A673 (cell line): Measurements from ENCODE around the gene PIGC.

Experiments
- EZH2 ChIP-seq: fragments of 200-600 bp; sonication (generic); IDR thresholded peaks from 2 replicates; pipeline ENCODE4 v1.6.1; 2017; ENCODE audit warnings: borderline replicate concordance, low read depth, mild to moderate bottlenecking, mixed read lengths, antibody characterized with exemption, low read length; ENCODE audit not compliant: poor library complexity, severe bottlenecking
- TF ChIP-seq, protein P1 (sequence below): fragments of 300-800, 200-600 bp; sonication (generic); conservative IDR thresholded peaks from 2 replicates; pipeline ENCODE4 v1.5.1; 2017; ENCODE audit warnings: low read depth, mild to moderate bottlenecking, antibody characterized with exemption, low read length, moderate library complexity, mixed read lengths

DNA sequence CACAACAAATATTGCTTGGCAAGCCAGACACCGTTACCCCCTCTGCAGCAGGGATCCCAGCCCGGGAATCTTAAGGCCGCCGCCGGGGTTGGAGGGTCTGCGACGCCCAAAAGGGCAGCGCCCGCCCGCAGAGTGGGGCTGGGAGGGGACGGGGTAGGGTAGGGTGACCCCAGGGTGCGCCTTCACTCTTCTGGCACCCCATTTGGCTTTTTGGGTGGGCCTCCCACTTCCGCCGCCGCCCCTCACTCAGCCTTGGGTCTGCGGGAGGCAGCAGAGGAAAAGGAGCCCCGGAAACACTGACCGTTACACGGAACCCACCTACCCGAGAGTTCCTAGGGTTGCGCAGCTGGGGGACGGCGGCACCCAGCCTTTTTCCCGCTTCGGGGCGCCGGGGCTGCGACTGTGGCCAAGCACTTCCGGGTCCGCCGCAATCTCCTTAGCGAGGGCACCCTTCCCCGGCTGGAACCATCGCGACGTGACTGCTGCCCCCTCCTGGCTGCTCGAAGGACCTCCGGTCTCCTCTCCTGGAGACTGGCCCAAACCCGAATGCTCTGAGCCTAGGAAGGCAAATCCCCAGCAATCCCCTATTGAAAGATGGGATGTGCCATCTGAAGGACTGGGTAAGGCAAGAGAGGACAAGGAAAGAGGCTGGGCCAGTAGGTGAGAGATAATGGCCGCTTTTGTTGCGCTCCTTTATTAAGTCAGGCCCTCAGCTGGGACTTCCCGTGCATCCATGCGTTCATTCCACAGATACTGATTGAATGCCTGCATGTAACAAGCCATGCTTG lies at the start of gene PIGC:
- TF ChIP-seq, protein P1, sequence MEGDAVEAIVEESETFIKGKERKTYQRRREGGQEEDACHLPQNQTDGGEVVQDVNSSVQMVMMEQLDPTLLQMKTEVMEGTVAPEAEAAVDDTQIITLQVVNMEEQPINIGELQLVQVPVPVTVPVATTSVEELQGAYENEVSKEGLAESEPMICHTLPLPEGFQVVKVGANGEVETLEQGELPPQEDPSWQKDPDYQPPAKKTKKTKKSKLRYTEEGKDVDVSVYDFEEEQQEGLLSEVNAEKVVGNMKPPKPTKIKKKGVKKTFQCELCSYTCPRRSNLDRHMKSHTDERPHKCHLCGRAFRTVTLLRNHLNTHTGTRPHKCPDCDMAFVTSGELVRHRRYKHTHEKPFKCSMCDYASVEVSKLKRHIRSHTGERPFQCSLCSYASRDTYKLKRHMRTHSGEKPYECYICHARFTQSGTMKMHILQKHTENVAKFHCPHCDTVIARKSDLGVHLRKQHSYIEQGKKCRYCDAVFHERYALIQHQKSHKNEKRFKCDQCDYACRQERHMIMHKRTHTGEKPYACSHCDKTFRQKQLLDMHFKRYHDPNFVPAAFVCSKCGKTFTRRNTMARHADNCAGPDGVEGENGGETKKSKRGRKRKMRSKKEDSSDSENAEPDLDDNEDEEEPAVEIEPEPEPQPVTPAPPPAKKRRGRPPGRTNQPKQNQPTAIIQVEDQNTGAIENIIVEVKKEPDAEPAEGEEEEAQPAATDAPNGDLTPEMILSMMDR: peak; percentile 97
- no peak for TF ChIP-seq EZH2
